Ishikawa (cell line): ENCODE measurements around the gene VDR.

Experiments used
- CREB1 ChIP-seq: IDR thresholded peaks from 2 replicates; pipeline ENCODE4 v1.6.1; 2012; ENCODE audit warnings: low read depth
- EGR1 ChIP-seq: IDR thresholded peaks from 2 replicates; pipeline ENCODE4 v1.6.1; 2012
- EP300 ChIP-seq: IDR thresholded peaks from 2 replicates; pipeline ENCODE4 v1.6.1; 2012; ENCODE audit warnings: borderline replicate concordance
- MAX ChIP-seq: IDR thresholded peaks from 2 replicates; pipeline ENCODE4 v1.6.1; 2012
- RAD21 ChIP-seq: IDR thresholded peaks from 2 replicates; pipeline ENCODE4 v1.6.1; 2012; ENCODE audit warnings: low read depth
- REST ChIP-seq: IDR thresholded peaks from 2 replicates; pipeline ENCODE4 v1.6.1; 2012; ENCODE audit warnings: low read depth, mild to moderate bottlenecking
- TAF1 ChIP-seq: IDR thresholded peaks from 2 replicates; pipeline ENCODE4 v1.6.1; 2012; ENCODE audit warnings: low read depth, mild to moderate bottlenecking
- USF1 ChIP-seq: IDR thresholded peaks from 2 replicates; pipeline ENCODE4 v1.6.1; 2012

- TF ChIP-seq RAD21 (no peak), MAX (peak; percentile 30), EP300 (no peak), REST (no peak), TAF1 (no peak), USF1 (no peak), CREB1 (no peak), EGR1 (no peak)
These were observed 80.2 kb downstream of the VDR start for GRCh38 chr12:47824635-47825034.
